ENCODE data around the gene PDE9A.
A peak's percentile ranks its signal among the peaks of the same experiment; 100 is the strongest.
"Not testable (repeated sequence)": the region's sequence is repeated elsewhere in the genome, so short reads cannot be mapped to it uniquely, and the experiment has no call there.

Gene PDE9A

GRCh38 chr21:42611852-42612251, 41.6 kb upstream of the PDE9A start:
- Histone ChIP-seq H3K27me3 (replicated peaks; ENCODE audit: control insufficient read depth, insufficient read depth, low read length) (no peaks in the 10 kb centered on the region), H3K4me3 (replicated peaks; ENCODE audit: low read depth, low read length) (no peak overlapping the region), H3K36me3 (ENCODE audit: control insufficient read depth, insufficient read depth, low read length) (no peaks in the 10 kb centered on the region)
- no peak for DNase-seq (ENCODE audit: extremely low read depth, insufficient read length)
- no peak for TF ChIP-seq CTCF (IDR thresholded peaks at IDR 0.05; ENCODE audit: insufficient read depth, low read length, poor library complexity, severe bottlenecking)

- no peak for TF ChIP-seq CTCF (IDR thresholded peaks at IDR 0.05; ENCODE audit: insufficient read depth, low read length, poor library complexity, severe bottlenecking)
- H3K4me3 ChIP-seq (replicated peaks; ENCODE audit: low read depth, low read length): no peak overlapping the region
- H3K36me3 ChIP-seq (ENCODE audit: control insufficient read depth, insufficient read depth, low read length): no peaks in the 10 kb centered on the region
- DNase-seq (ENCODE audit: extremely low read depth, insufficient read length): no peak
- no peaks in the 10 kb centered on the region for H3K27me3 ChIP-seq (replicated peaks; ENCODE audit: control insufficient read depth, insufficient read depth, low read length)
These were observed 41.0 kb upstream of the PDE9A start for GRCh38 chr21:42612390-42612789.

- Histone ChIP-seq H3K4me3 (replicated peaks; ENCODE audit: low read depth, low read length) (no peak overlapping the region), H3K36me3 (ENCODE audit: control insufficient read depth, insufficient read depth, low read length) (no peaks in the 10 kb centered on the region), H3K27me3 (replicated peaks; ENCODE audit: control insufficient read depth, insufficient read depth, low read length) (no peaks in the 10 kb centered on the region; the same call in 1 of the 2 replicates)
- no peak for DNase-seq (ENCODE audit: extremely low read depth, insufficient read length)
- no peak for TF ChIP-seq CTCF (IDR thresholded peaks at IDR 0.05; ENCODE audit: insufficient read depth, low read length, poor library complexity, severe bottlenecking)
These were observed 39.7 kb upstream of the PDE9A start for GRCh38 chr21:42613756-42614155.

- TF ChIP-seq CTCF (IDR thresholded peaks at IDR 0.05; ENCODE audit: insufficient read depth, low read length, poor library complexity, severe bottlenecking): no peak
- Histone ChIP-seq H3K4me3 (replicated peaks; ENCODE audit: low read depth, low read length) (no peak overlapping the region), H3K36me3 (ENCODE audit: control insufficient read depth, insufficient read depth, low read length) (no peaks in the 10 kb centered on the region), H3K27me3 (replicated peaks; ENCODE audit: control insufficient read depth, insufficient read depth, low read length) (no peaks in the 10 kb centered on the region; the same call in 1 of the 2 replicates)
- no peak for DNase-seq (ENCODE audit: extremely low read depth, insufficient read length)
These were observed 39.0 kb upstream of the PDE9A start for GRCh38 chr21:42614396-42614795.

- Histone ChIP-seq H3K27me3 (replicated peaks; ENCODE audit: control insufficient read depth, insufficient read depth, low read length) (no peaks in the 10 kb centered on the region; the same call in 1 of the 2 replicates), H3K4me3 (replicated peaks; ENCODE audit: low read depth, low read length) (no peak overlapping the region), H3K36me3 (ENCODE audit: control insufficient read depth, insufficient read depth, low read length) (no peaks in the 10 kb centered on the region)
- TF ChIP-seq CTCF (IDR thresholded peaks at IDR 0.05; ENCODE audit: insufficient read depth, low read length, poor library complexity, severe bottlenecking): no peak
- peak; percentile 38 for DNase-seq (ENCODE audit: extremely low read depth, insufficient read length)
These were observed 38.5 kb upstream of the PDE9A start for GRCh38 chr21:42614811-42615351.

GRCh38 chr21:42615377-42615776, 38.0 kb upstream of the PDE9A start:
- not testable (repeated sequence) for H3K27me3 ChIP-seq (replicated peaks; ENCODE audit: control insufficient read depth, insufficient read depth, low read length); H3K4me3 ChIP-seq (replicated peaks; ENCODE audit: low read depth, low read length); H3K36me3 ChIP-seq (ENCODE audit: control insufficient read depth, insufficient read depth, low read length); DNase-seq (ENCODE audit: extremely low read depth, insufficient read length)
